Parathyroid adenoma (tissue), 2 donors: ENCODE results near the gene SYT15.
A peak's percentile ranks its signal among the peaks of the same experiment; 100 is the strongest.

Experiments
- H2AFZ ChIP-seq: fragments of 300-600 bp; sonication (generic); one replicate; pipeline ENCODE4 v1.7.0; 2017; ENCODE audit warnings: antibody characterized with exemption, mild to moderate bottlenecking
- H3K27ac ChIP-seq: fragments of 300-600 bp; sonication (generic); one replicate; pipeline ENCODE4 v1.7.0; 2017
- H3K27me3 ChIP-seq: fragments of 300-600 bp; sonication (generic); one replicate; pipeline ENCODE4 v1.7.0; 2017; ENCODE audit warnings: low read length; ENCODE audit not compliant: control insufficient read depth, insufficient read depth
- H3K36me3 ChIP-seq: fragments of 300-600 bp; sonication (generic); one replicate; pipeline ENCODE4 v1.7.0; 2017; ENCODE audit warnings: low read length; ENCODE audit not compliant: control insufficient read depth, insufficient read depth
- H3K4me1 ChIP-seq: fragments of 300-600 bp; sonication (generic); one replicate; pipeline ENCODE4 v1.7.0; 2017; ENCODE audit warnings: control low read depth
- H3K4me2 ChIP-seq: fragments of 300-600 bp; sonication (generic); one replicate; pipeline ENCODE4 v1.7.0; 2017; ENCODE audit warnings: low read length
- H3K4me3 ChIP-seq: fragments of 300-600 bp; sonication (generic); one replicate; pipeline ENCODE4 v1.7.0; 2017; ENCODE audit warnings: low read depth, low read length
- H3K79me2 ChIP-seq: fragments of 300-600 bp; sonication (generic); one replicate; pipeline ENCODE4 v1.7.0; 2017; ENCODE audit warnings: control low read depth
- H3K9ac ChIP-seq: fragments of 300-600 bp; sonication (generic); one replicate; pipeline ENCODE4 v1.7.0; 2017; ENCODE audit warnings: mild to moderate bottlenecking
- H3K9me3 ChIP-seq: fragments of 300-600 bp; sonication (generic); one replicate; pipeline ENCODE4 v1.7.0; 2017; ENCODE audit warnings: low read length; ENCODE audit not compliant: control insufficient read depth
- TF ChIP-seq, protein P1 (sequence below): fragments of 300-600 bp; sonication (generic); IDR thresholded peaks from one replicate; pipeline ENCODE4 v1.7.0; 2017; ENCODE audit warnings: antibody characterized with exemption, mild to moderate bottlenecking
- donor health status: primary hyperparathyroidism.

Gene SYT15

DNA sequence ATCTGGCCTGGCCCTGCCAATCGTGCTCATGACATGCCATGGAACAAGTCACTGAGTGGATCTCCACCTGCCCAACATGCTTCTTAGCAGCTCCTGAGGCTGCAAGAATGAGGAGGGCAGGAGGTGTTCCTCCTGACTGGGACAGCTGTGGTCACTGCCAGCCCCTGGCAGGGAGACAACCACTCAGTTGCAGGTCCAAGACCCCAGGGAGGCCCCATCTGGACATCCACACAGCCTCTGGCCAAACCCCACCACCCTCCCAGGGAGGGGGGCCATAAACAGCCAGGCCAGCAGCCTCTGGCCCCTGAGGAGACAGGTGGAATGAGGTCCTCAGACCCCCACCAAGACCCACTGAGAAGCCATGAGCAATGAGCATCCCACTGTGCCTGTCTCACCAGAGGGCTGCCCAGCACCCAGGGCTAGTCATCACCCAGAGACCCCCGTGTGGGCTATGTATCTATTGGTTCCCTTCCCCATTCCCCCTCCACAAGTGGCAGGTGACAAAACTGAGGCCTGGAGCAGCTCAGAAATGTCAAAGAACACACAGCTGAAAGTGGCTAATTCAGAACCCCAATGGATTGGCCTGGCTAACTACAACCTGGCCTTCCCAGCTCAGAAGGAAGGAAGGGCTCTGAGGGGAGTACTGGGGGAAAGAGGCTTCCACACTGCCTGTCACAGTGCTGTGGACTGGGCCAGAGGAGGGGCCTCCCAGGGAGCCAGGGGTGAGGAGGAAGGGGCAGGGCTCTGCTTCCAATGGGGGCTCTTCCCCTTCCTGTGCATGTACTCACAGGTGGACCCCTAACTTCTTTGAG lies 25.5 kb upstream of the SYT15 start:
- TF ChIP-seq, protein P1, sequence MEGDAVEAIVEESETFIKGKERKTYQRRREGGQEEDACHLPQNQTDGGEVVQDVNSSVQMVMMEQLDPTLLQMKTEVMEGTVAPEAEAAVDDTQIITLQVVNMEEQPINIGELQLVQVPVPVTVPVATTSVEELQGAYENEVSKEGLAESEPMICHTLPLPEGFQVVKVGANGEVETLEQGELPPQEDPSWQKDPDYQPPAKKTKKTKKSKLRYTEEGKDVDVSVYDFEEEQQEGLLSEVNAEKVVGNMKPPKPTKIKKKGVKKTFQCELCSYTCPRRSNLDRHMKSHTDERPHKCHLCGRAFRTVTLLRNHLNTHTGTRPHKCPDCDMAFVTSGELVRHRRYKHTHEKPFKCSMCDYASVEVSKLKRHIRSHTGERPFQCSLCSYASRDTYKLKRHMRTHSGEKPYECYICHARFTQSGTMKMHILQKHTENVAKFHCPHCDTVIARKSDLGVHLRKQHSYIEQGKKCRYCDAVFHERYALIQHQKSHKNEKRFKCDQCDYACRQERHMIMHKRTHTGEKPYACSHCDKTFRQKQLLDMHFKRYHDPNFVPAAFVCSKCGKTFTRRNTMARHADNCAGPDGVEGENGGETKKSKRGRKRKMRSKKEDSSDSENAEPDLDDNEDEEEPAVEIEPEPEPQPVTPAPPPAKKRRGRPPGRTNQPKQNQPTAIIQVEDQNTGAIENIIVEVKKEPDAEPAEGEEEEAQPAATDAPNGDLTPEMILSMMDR, result no peak
- H3K4me3 ChIP-seq, result no peak overlapping the region
- no peaks in the 10 kb centered on the region for H3K9me3 ChIP-seq
- no peaks in the 10 kb centered on the region for H3K36me3 ChIP-seq
- H3K4me2 ChIP-seq, result no peak overlapping the region
- no peak overlapping the region for H2AFZ ChIP-seq
- H3K4me1 ChIP-seq, result peaks cover 5% of the 10 kb centered on the region
- no peak overlapping the region for H3K9ac ChIP-seq
- no peaks in the 10 kb centered on the region for H3K79me2 ChIP-seq
- no peaks in the 10 kb centered on the region for H3K27me3 ChIP-seq
- no peak overlapping the region for H3K27ac ChIP-seq

DNA sequence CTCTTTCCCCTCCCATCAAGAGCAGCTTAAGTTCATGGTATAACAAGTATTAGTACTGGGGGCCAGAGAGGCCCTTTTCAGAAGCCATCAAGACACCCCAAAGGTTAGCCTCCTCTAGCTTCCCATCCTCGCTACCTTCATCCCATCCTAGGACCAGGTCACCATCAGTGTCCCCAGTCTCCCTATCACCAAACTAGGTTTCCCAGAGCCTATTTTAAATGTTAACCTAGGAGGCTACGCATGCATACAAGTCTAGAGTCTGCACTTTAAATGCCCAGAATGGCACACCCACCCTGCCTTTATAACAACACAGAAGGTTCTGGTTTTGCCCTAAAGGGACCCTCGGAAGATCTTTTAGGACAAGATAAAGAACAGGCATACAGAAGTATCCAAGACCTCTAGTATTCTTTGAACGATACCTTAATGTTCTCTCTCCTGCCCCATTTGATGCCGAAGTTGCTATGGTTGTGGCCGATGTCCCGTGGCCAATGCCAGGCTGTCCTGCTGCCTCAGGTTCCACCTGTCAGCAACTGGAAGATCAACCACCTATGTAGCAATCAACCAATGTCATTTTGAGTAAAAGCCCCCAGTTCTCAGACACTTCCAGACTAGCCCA lies 24.7 kb upstream of the SYT15 start:
- H3K27me3 ChIP-seq, result no peaks in the 10 kb centered on the region

DNA sequence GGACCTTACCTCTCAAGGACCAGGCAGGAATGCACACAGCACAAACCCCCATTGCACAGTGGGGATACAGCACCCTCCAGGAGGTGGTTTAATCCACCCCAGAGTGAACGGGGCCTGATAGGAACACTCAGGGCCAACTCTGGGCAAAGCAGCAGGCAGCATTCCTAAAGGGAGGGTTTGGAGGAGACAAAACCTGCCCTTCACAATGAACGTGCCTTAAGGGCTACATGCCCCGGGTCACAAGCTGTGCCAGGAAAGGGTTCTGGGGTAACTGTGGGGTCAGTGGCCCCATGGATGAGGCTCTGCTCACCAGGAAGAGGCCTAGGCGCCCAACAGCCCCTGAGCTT lies 23.6 kb upstream of the SYT15 start:
- Histone ChIP-seq H3K9me3 (no peaks in the 10 kb centered on the region), H2AFZ (peak overlapping the region; percentile 98), H3K79me2 (no peaks in the 10 kb centered on the region), H3K36me3 (no peaks in the 10 kb centered on the region), H3K27me3 (no peaks in the 10 kb centered on the region), H3K4me2 (peak overlapping the region; percentile 85), H3K27ac (peak overlapping the region; percentile 11), H3K9ac (no peak overlapping the region), H3K4me1 (peaks cover 5% of the 10 kb centered on the region), H3K4me3 (no peak overlapping the region)
- TF ChIP-seq, protein P1, result no peak

More for the DNA sequence above, 24.7 kb upstream of the SYT15 start:
- Histone ChIP-seq H3K27ac (no peak overlapping the region), H3K4me2 (no peak overlapping the region), H3K4me3 (no peak overlapping the region), H3K36me3 (no peaks in the 10 kb centered on the region), H3K79me2 (no peaks in the 10 kb centered on the region), H2AFZ (no peak overlapping the region), H3K4me1 (peaks cover 5% of the 10 kb centered on the region), H3K9ac (no peak overlapping the region), H3K9me3 (no peaks in the 10 kb centered on the region)
- TF ChIP-seq, protein P1, result no peak

DNA sequence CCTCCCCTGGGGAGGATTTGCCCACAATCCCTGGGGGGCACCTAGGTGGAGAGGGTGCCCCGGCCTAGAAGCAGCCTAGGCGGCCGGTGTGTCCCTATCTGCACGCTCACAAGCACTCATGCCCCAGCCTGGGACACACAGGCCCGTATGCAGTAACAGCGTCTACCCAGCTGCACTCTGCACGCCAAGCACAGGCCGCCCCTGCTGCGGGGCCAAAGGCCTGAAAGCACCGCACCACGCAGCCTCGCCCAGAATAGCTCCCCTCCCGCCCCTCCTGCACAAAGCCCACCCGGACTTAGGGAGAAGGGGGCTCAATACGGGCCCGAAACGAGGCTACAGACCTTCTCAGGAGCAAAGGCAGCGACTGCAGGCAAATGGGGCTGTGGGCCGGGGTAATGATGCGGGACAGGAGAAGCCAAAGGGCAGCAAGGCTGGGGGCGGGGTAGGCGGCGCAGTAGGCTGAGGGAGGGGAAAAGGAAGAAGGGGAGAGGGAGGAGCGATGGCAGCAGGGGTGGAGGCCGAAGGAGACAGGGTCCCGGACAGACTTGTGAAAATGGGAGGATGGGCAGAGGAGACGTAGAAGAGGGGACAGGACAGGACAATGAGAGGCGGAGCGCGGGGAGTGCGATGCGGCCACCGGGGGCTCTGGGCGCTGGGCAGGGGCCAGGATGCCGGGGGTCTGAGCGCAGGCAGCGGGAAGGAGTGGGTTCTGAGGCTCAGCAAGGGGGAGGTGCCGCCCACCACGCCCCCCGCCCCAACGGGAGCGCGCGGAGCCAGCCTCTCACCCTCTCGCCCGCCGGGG lies 23.0 kb upstream of the SYT15 start:
- H3K27ac ChIP-seq, result peak overlapping the region; percentile 11
- peak overlapping the region; percentile 98 for H2AFZ ChIP-seq
- TF ChIP-seq, protein P1, result no peak
- peak overlapping the region; percentile 65 for H3K4me3 ChIP-seq
- no peaks in the 10 kb centered on the region for H3K9me3 ChIP-seq
- peaks cover 5% of the 10 kb centered on the region for H3K4me1 ChIP-seq
- H3K9ac ChIP-seq, result peak overlapping the region; percentile 67
- no peaks in the 10 kb centered on the region for H3K27me3 ChIP-seq
- H3K36me3 ChIP-seq, result no peaks in the 10 kb centered on the region
- peak overlapping the region; percentile 85 for H3K4me2 ChIP-seq
- no peaks in the 10 kb centered on the region for H3K79me2 ChIP-seq
